SU-DHL-6 (cell line): ENCODE results near the gene ADAMTS10.

Experiments used
- H2AFZ ChIP-seq: fragments of 200-600 bp; sonication (generic); 2 replicates; pipeline ENCODE4 v1.6.1; 2014; ENCODE audit warnings: low read depth, mild to moderate bottlenecking, moderate library complexity, mixed read lengths, antibody characterized with exemption, low read length; ENCODE audit not compliant: severe bottlenecking
- H3F3A ChIP-seq: fragments of 200-600 bp; shearing (Covaris generic); 2 replicates; pipeline ENCODE4 v1.6.0; 2016; ENCODE audit warnings: antibody characterized with exemption, mild to moderate bottlenecking; ENCODE audit not compliant: insufficient read depth
- H3K27ac ChIP-seq: fragments of 200-600 bp; sonication (generic); 2 replicates; pipeline ENCODE4 v1.5.1; 2016; ENCODE audit warnings: low read depth, mild to moderate bottlenecking, low read length, moderate library complexity, mixed read lengths
- H3K27me3 ChIP-seq: fragments of 200-600 bp; sonication (generic), shearing (Covaris generic); 2 replicates; pipeline ENCODE4 v1.6.0; 2014; ENCODE audit warnings: mild to moderate bottlenecking, low read length
- H3K36me3 ChIP-seq: fragments of 200-600 bp; sonication (generic); 2 replicates; pipeline ENCODE4 v1.6.1; 2014; ENCODE audit warnings: mild to moderate bottlenecking, low read length, mixed read lengths
- H3K4me2 ChIP-seq: fragments of 300-600, 200-600 bp; shearing (Covaris generic), sonication (generic); 2 replicates; pipeline ENCODE4 v1.6.0; 2014; ENCODE audit warnings: low read length, low read depth, mild to moderate bottlenecking; ENCODE audit not compliant: poor library complexity, severe bottlenecking
- H3K4me3 ChIP-seq: fragments of 200-600 bp; sonication (generic); 2 replicates; pipeline ENCODE4 v1.5.1; 2014; ENCODE audit warnings: antibody characterized with exemption, low read length, mild to moderate bottlenecking, mixed read lengths; ENCODE audit not compliant: insufficient read depth, poor library complexity, severe bottlenecking
- H3K79me2 ChIP-seq: fragments of 200-600 bp; sonication (generic); 2 replicates; pipeline ENCODE4 v1.6.1; 2014; ENCODE audit warnings: mild to moderate bottlenecking, low read length, moderate library complexity; ENCODE audit not compliant: insufficient read depth
- H3K9ac ChIP-seq: fragments of 200-600 bp; sonication (generic); 2 replicates; pipeline ENCODE4 v1.7.0; 2014; ENCODE audit warnings: mild to moderate bottlenecking, low read length
- H3K9me2 ChIP-seq: fragments of 200-600 bp; sonication (generic); replicated peaks from 2 replicates; pipeline ENCODE4 v1.6.1; 2014; ENCODE audit warnings: low read length; ENCODE audit not compliant: insufficient read depth
- H3K9me3 ChIP-seq: fragments of 200-600 bp; sonication (generic); 2 replicates; pipeline ENCODE4 v1.6.1; 2014; ENCODE audit warnings: low read length, mixed read lengths; ENCODE audit not compliant: insufficient read depth
- H4K20me1 ChIP-seq: fragments of 200-600 bp; sonication (generic); 2 replicates; pipeline ENCODE4 v1.6.1; 2014; ENCODE audit warnings: low read depth, mild to moderate bottlenecking, antibody characterized with exemption, low read length, moderate library complexity, mixed read lengths
- EZH2phosphoT487 ChIP-seq: fragments of 200-600 bp; sonication (generic), shearing (Covaris generic); conservative IDR thresholded peaks from 2 replicates; pipeline ENCODE4 v1.6.1; 2018; ENCODE audit warnings: mild to moderate bottlenecking, antibody characterized with exemption, low read length, moderate library complexity, mixed read lengths
- TF ChIP-seq, protein P1 (sequence below): fragments of 200-600 bp; sonication (generic); IDR thresholded peaks from one replicate; pipeline ENCODE4 v1.5.1; 2017; ENCODE audit warnings: antibody characterized with exemption, mild to moderate bottlenecking, low read length, moderate library complexity; ENCODE audit not compliant: insufficient read depth, poor library complexity, severe bottlenecking

The ADAMTS10 gene

DNA sequence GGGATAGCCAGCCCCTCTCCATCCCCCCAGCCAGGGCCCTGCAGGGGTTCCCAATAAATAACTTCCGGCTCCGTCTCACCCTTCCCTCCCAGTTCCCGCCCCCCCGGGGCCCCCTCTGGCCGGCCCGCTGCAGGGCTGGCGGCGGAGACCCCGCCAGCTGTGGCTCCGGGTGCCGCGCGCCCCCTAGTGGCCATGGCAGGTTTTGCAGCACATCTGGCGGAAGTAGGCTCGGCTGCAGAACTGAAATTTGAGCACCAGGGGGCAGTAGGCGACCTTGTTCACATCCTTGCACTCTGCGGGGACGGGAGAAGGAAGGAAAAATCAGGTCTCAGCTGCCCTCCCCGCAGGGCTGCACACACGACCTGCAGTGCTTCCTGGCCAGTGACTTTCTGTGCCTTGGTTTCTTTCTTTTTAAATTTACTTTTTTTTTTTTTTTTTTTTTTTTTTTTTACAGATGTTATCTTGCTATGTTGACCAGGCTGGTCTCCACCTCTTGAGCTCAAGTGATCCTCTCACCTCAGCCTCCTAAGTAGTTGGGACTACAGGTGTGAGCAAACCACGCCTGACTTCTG lies 29.7 kb downstream of the ADAMTS10 start:
- Histone ChIP-seq H4K20me1 (no peaks in the 10 kb centered on the region), H3K9me3 (no peaks in the 10 kb centered on the region), H3K27ac (no peak overlapping the region), H3K79me2 (no peaks in the 10 kb centered on the region), H3K9me2 (no peaks in the 10 kb centered on the region), H3K9ac (no peak overlapping the region), H3K36me3 (no peaks in the 10 kb centered on the region), H3K4me3 (no peak overlapping the region), H3K4me2 (no peak overlapping the region), H3F3A (no peaks in the 10 kb centered on the region), H3K27me3 (no peaks in the 10 kb centered on the region), H2AFZ (no peak overlapping the region)
- TF ChIP-seq, protein P1, sequence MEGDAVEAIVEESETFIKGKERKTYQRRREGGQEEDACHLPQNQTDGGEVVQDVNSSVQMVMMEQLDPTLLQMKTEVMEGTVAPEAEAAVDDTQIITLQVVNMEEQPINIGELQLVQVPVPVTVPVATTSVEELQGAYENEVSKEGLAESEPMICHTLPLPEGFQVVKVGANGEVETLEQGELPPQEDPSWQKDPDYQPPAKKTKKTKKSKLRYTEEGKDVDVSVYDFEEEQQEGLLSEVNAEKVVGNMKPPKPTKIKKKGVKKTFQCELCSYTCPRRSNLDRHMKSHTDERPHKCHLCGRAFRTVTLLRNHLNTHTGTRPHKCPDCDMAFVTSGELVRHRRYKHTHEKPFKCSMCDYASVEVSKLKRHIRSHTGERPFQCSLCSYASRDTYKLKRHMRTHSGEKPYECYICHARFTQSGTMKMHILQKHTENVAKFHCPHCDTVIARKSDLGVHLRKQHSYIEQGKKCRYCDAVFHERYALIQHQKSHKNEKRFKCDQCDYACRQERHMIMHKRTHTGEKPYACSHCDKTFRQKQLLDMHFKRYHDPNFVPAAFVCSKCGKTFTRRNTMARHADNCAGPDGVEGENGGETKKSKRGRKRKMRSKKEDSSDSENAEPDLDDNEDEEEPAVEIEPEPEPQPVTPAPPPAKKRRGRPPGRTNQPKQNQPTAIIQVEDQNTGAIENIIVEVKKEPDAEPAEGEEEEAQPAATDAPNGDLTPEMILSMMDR = peak; percentile 99
- no peak for TF ChIP-seq EZH2phosphoT487

DNA sequence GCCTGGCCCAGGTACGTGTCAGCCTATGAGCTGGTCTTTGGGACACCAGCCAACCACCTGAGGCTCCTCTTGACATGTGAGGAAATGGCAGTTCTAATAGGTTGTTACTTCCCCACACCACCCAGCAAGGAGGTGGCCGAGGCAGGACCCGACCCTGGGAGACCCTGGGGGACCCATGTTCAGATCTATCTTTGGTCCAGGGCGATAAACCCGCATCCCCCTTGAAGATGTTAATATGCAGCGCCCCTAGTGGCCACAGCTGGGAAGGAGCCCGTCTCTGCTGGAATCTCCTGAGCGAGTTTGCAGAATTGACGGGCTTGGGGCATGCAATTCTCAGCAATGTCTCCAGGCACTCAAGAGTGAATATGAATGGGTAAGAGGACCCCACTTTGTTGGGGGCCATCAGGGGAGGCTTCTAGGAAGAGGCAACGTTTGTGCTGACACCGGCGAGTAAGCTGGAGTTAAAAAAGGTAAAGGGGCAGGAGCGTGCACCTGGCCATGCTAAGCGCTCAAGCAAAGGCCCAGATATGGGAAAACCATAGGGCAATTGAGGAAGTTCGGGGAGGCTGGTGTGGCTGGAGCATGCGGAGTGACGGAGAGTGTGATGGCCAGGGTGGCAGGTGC lies 31.8 kb downstream of the ADAMTS10 start:
- H3K4me2 ChIP-seq = no peak overlapping the region
- H3K79me2 ChIP-seq = no peaks in the 10 kb centered on the region
- H3K9ac ChIP-seq = no peak overlapping the region
- H3K9me3 ChIP-seq = no peaks in the 10 kb centered on the region
- H3K4me3 ChIP-seq = no peak overlapping the region
- peak; percentile 85; the same call in 1 of the 2 replicates for TF ChIP-seq EZH2phosphoT487
- TF ChIP-seq, protein P1 = peak; percentile 94
- no peaks in the 10 kb centered on the region for H3K36me3 ChIP-seq
- no peaks in the 10 kb centered on the region for H4K20me1 ChIP-seq
- H2AFZ ChIP-seq = no peak overlapping the region
- H3F3A ChIP-seq = no peaks in the 10 kb centered on the region
- no peaks in the 10 kb centered on the region for H3K27me3 ChIP-seq
- no peak overlapping the region for H3K27ac ChIP-seq
- H3K9me2 ChIP-seq = no peaks in the 10 kb centered on the region

DNA sequence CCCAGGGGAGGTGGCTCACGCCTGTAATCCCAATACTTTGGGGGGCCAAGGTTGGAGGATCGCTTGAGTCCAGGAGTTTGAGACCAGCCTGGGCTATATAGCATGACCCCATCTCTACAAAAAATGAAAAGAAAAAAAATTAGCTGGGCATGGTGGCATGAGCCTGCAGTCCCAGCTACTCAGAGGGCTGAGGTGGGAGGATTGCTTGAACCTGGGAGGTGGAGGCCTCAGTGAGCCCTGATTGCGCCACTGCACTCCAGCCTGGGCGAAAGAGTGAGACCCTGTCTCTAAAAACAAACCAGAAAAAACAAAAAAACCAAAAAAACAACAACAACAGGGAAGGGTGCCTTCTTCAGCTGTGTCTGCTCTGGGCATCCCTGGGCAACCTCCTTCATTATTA lies 32.8 kb downstream of the ADAMTS10 start:
- Histone ChIP-seq H2AFZ (no peak overlapping the region), H3K4me3 (no peak overlapping the region), H3K9ac (no peak overlapping the region), H3K27me3 (no peaks in the 10 kb centered on the region), H4K20me1 (no peaks in the 10 kb centered on the region), H3K4me2 (no peak overlapping the region), H3F3A (no peaks in the 10 kb centered on the region), H3K36me3 (no peaks in the 10 kb centered on the region), H3K79me2 (no peaks in the 10 kb centered on the region), H3K27ac (no peak overlapping the region), H3K9me3 (no peaks in the 10 kb centered on the region), H3K9me2 (no peaks in the 10 kb centered on the region)
- TF ChIP-seq EZH2phosphoT487 = no peak
- TF ChIP-seq, protein P1 = no peak
